Measurements from ENCODE around the gene GNB1. TPM values are rescaled to one million over a fixed set of nuclear protein-coding genes. Genes with fewer than 3 reads are reported as not detected.

The GNB1 gene
- total and polyA plus RNA-seq, 10 of the 15 experiments (the other 5 are each of a cell fraction or from before 2014, with no cell fraction given) = 23.0 to 392 (median 93.9) TPM

- intact Hi-C loops (cut with micrococcal nuclease; ENCODE audit: unreplicated experiment) (no loop called here), in situ Hi-C loops (cut with MboI) (no loop called here)
- no peak overlapping the region for H3K27ac ChIP-seq (ENCODE audit: control insufficient read depth, insufficient read depth)
- TF ChIP-seq FOXM1 (IDR thresholded peaks at IDR 0.05; ENCODE audit: low read depth, low read length) (no peak), POLR2AphosphoS5 (IDR thresholded peaks at IDR 0.05; ENCODE audit: low read length) (peak; percentile 49; the same call in 1 of the 2 replicates)
- ChIA-PET SMC1A (ENCODE audit: uncharacterized antibody, unreplicated experiment) (interaction anchor here (1.7 kb wide), 1 partner anchor 52 kb away, joined by 4 read pairs; no protein-coding TSS in a partner anchor), RAD21 (ENCODE audit: unreplicated experiment) (no interaction called here), CTCF (interaction anchor here (0.9 to 1.5 kb wide), 2 partner anchors 12 to 25 kb away, joined by 3 to 6 read pairs; no protein-coding TSS in a partner anchor), POLR2A (interaction anchor here (0.7 kb wide), 2 partner anchors 536 to 1990 kb away, joined by 4 read pairs; no protein-coding TSS in a partner anchor)
- no peak overlapping the region for H3K9ac ChIP-seq (ENCODE audit: control insufficient read depth, insufficient read depth, low read length)
- no peaks in the 10 kb centered on the region for H3K4me1 ChIP-seq (ENCODE audit: control insufficient read depth, insufficient read depth, low read length)
- peaks cover 40% of the 10 kb centered on the region for H4K20me1 ChIP-seq (ENCODE audit: control insufficient read depth, insufficient read depth)
- ATAC-seq (no peak), DNase-seq (ENCODE audit: low read depth, low spot score) (no peak), FAIRE-seq (no peak)
- no peak overlapping the region for H3K4me2 ChIP-seq (ENCODE audit: control insufficient read depth, insufficient read depth)
- 96% methylated on average over 5 of the region's 5 CpGs for WGBS (ENCODE audit: insufficient coverage, insufficient replicate concordance, low lambda C conversion rate, missing lambda C conversion rate)
- H3K36me3 ChIP-seq (ENCODE audit: control insufficient read depth in 2 of 2, insufficient read depth in 2 of 2, low read length in 1 of 2) = peaks cover 27 to 30% of the 10 kb centered on the region in 2 experiments; a peak in 3 of 4 replicates
- H3K27me3 ChIP-seq (replicated peaks in 1 of 2; ENCODE audit: control insufficient read depth in 2 of 2, insufficient read depth in 2 of 2, low read length in 1 of 2) = no peaks in the 10 kb centered on the region
- no peak overlapping the region for H2AFZ ChIP-seq (ENCODE audit: control insufficient read depth, low read depth, low read length)
- no peaks in the 10 kb centered on the region; the same call in 2 of the 3 replicates for H3K9me3 ChIP-seq (replicated peaks; ENCODE audit: control insufficient read depth, insufficient read depth, low read length)
- H3K4me3 ChIP-seq = no peak overlapping the region
- no TSS peak for BruUV-seq (replicated peaks)
- H3K79me2 ChIP-seq (ENCODE audit: control insufficient read depth, insufficient read depth, low read length) = peaks cover 86% of the 10 kb centered on the region
Measured at GRCh38 chr1:1879942-1880341, 10.9 kb downstream of the GNB1 start.

DNA sequence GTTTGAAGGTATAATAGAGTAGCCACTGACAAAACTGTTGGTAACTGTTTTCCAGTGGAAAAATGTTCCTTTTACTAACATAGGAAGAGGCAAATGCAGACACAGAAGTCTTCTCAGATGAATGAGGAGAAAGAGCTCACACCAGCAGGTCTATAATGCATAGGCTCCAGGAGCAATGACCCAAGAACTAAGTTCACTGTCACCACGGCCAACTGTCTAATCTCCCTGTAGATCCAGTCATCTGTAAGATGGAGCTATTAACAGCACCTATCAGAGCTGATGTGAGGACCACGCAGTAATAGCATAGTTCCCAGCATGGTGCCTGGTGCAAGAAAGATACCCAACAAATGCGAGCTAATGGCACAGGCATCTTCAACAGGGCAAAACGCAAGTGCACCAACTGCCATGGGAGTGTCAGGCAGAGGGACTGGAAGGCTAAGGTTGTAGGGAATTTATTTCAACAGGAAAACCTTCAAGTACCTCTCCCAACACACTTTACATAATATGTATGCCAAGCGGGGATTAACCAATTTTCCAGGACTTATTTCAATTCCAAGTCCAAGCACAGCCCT is 12.9 kb downstream of the GNB1 start:
- Histone ChIP-seq H3K4me1 (ENCODE audit: control insufficient read depth, insufficient read depth, low read length) (no peaks in the 10 kb centered on the region), H4K20me1 (ENCODE audit: control insufficient read depth, insufficient read depth) (peaks cover 42% of the 10 kb centered on the region), H2AFZ (ENCODE audit: control insufficient read depth, low read depth, low read length) (no peak overlapping the region), H3K9me3 (replicated peaks; ENCODE audit: control insufficient read depth, insufficient read depth, low read length) (no peaks in the 10 kb centered on the region; the same call in 2 of the 3 replicates), H3K27ac (ENCODE audit: control insufficient read depth, insufficient read depth) (no peak overlapping the region), H3K4me2 (ENCODE audit: control insufficient read depth, insufficient read depth) (no peak overlapping the region), H3K79me2 (ENCODE audit: control insufficient read depth, insufficient read depth, low read length) (peaks cover 85% of the 10 kb centered on the region), H3K9ac (ENCODE audit: control insufficient read depth, insufficient read depth, low read length) (no peak overlapping the region), H3K36me3 (ENCODE audit: control insufficient read depth in 2 of 2, insufficient read depth in 2 of 2, low read length in 1 of 2) (peaks cover 34 to 39% of the 10 kb centered on the region in 2 experiments; a peak in 3 of 4 replicates), H3K4me3 (no peak overlapping the region), H3K27me3 (replicated peaks in 1 of 2; ENCODE audit: control insufficient read depth in 2 of 2, insufficient read depth in 2 of 2, low read length in 1 of 2) (no peaks in the 10 kb centered on the region)
- intact Hi-C loops (cut with micrococcal nuclease; ENCODE audit: unreplicated experiment) (no loop called here), in situ Hi-C loops (cut with MboI) (no loop called here)
- DNase-seq (ENCODE audit: low read depth, low spot score) (no peak), FAIRE-seq (no peak), ATAC-seq (no peak; the same call in 2 of the 3 replicates)
- 68% methylated on average over 5 of the region's 5 CpGs for WGBS (ENCODE audit: insufficient coverage, insufficient replicate concordance, low lambda C conversion rate, missing lambda C conversion rate)
- ChIA-PET RAD21 (ENCODE audit: unreplicated experiment) (no interaction called here), CTCF (no interaction called here), POLR2A (interaction anchor here (0.6 to 1.4 kb wide), 2 partner anchors 9 to 69 kb away, joined by 5 to 7 read pairs; no protein-coding TSS in a partner anchor), SMC1A (ENCODE audit: uncharacterized antibody, unreplicated experiment) (interaction anchor here (1.1 kb wide), 1 partner anchor 10 kb away, joined by 3 read pairs; no protein-coding TSS in a partner anchor)
- BruUV-seq (replicated peaks) = no TSS peak
- TF ChIP-seq FOS (IDR thresholded peaks at IDR 0.05; ENCODE audit: borderline replicate concordance, extremely low read depth, insufficient read length) = no peak
- 0 out of 2 replicates have a peak, but pooled peaks have one; percentile 44 for TF ChIP-seq POLR2AphosphoS5 (IDR thresholded peaks at IDR 0.05; ENCODE audit: low read length)

Data from GM12878 (cell line).